Gastrocnemius medialis (tissue), 4 donors: ENCODE data around the gene KIRREL3.

Experiments used
- CTCF ChIP-seq, 5 experiments: fragments of 450-650 bp in 3 of 5; fragments of 200-600 bp in 2 of 5; sonication (generic) in 2 of 5; IDR thresholded peaks in 4 of 5; conservative IDR thresholded peaks in 1 of 5; 1 replicate in 4 of 5; 2 replicates in 1 of 5; pipeline ENCODE4 v1.5.1; 2016 to 2019; ENCODE audit warnings: antibody characterized with exemption in 5 of 5, mild to moderate bottlenecking in 3 of 5, moderate library complexity in 3 of 5
- POLR2A ChIP-seq, 2 donors: fragments of 450-650 bp; IDR thresholded peaks; one replicate each; pipeline ENCODE4 v1.6.1; 2017; ENCODE audit warnings: antibody characterized with exemption in 2 of 2, mild to moderate bottlenecking in 2 of 2, moderate library complexity in 2 of 2

- no peak for TF ChIP-seq CTCF (IDR thresholded peaks at IDR 0.05 in 4 of 5, conservative IDR thresholded peaks at IDR 0.05 in 1 of 5)
- TF ChIP-seq POLR2A (IDR thresholded peaks at IDR 0.05), result no peak
These were observed 306.4 kb downstream of the KIRREL3 start for GRCh38 chr11:126694065-126694625.
